Measurements from ENCODE around the gene AMBN.
A peak's percentile ranks its signal among the peaks of the same experiment; 100 is the strongest.

AMBN gene

GRCh38 chr4:70556856-70557255 lies 35.2 kb upstream of the AMBN start (continued):
- TF ChIP-seq TRIM28 (IDR thresholded peaks at IDR 0.05; ENCODE audit: borderline replicate concordance, low read length) (no peak), ZNF548 (tag by site-specific recombination; IDR thresholded peaks at IDR 0.05) (no peak), ZNF26 (tag by site-specific recombination; IDR thresholded peaks at IDR 0.05) (no peak), ZBTB8A (tag by site-specific recombination; IDR thresholded peaks at IDR 0.05) (no peak), ZNF324 (tag by site-specific recombination; IDR thresholded peaks at IDR 0.05) (no peak), ZSCAN18 (tag by site-specific recombination; IDR thresholded peaks at IDR 0.05) (no peak)

- Histone ChIP-seq H3K9me3 (ENCODE audit: control insufficient read depth, insufficient read depth, low read depth, low read length) (no peaks in the 10 kb centered on the region), H3K4me3 (ENCODE audit: low read depth, low read length) (no peak overlapping the region), H3K4me1 (ENCODE audit: control insufficient read depth, insufficient read depth, low read length) (no peaks in the 10 kb centered on the region), H3K36me3 (ENCODE audit: control insufficient read depth in 2 of 2, insufficient read depth in 1 of 2, low read length in 2 of 2) (no peaks in the 10 kb centered on the region), H3K27ac (ENCODE audit: extremely low read depth, low read depth, low read length) (no peak overlapping the region)
- TF ChIP-seq SP2 (tag by site-specific recombination; IDR thresholded peaks at IDR 0.05) = no peak
- TF ChIP-seq ZBTB26 (tag by site-specific recombination; optimal IDR thresholded peaks at IDR 0.05) = no peak
- peak; percentile 23; the same call in 1 of the 2 replicates for TF ChIP-seq CTCF (tag by site-specific recombination; IDR thresholded peaks at IDR 0.05)
- TF ChIP-seq ZNF157 (tag by site-specific recombination; IDR thresholded peaks at IDR 0.05) = no peak
- TF ChIP-seq ZNF654 (tag by site-specific recombination; IDR thresholded peaks at IDR 0.05; ENCODE audit: low read depth) = peak; percentile 80
- no peak for TF ChIP-seq ZSCAN18 (tag by site-specific recombination; IDR thresholded peaks at IDR 0.05)
- TF ChIP-seq ZNF501 (tag by site-specific recombination; IDR thresholded peaks at IDR 0.05) = no peak
- TF ChIP-seq ZNF560 (tag by site-specific recombination; IDR thresholded peaks at IDR 0.05; ENCODE audit: borderline replicate concordance) = no peak
- no peak for TF ChIP-seq YY1 (tag by site-specific recombination; IDR thresholded peaks at IDR 0.05)
- no peak for TF ChIP-seq PRDM2 (tag by site-specific recombination; IDR thresholded peaks at IDR 0.05; ENCODE audit: borderline replicate concordance)
- TF ChIP-seq ZNF146 (tag by site-specific recombination; IDR thresholded peaks at IDR 0.05) = no peak
- CTCF ChIA-PET = interaction anchor here (0.6 to 1.7 kb wide), 18 partner anchors 9 to 794 kb away, joined by 3 to 6 read pairs (median 4); no protein-coding TSS in a partner anchor
- POLR2A ChIA-PET = no interaction called here
These were observed 32.7 kb upstream of the AMBN start for GRCh38 chr4:70559211-70559830.
